HG02610 (cell line): ENCODE data around the gene HOXA1.

Experiments used
- ATAC-seq: cut with Tn5 transposase; IDR thresholded peaks from one replicate; pipeline ENCODE4 v1.9.1; 2021; ENCODE audit warnings: mild to moderate bottlenecking, moderate library complexity; ENCODE audit not compliant: unreplicated experiment

Gene HOXA1

GRCh38 chr7:27132214-27132613, 36.4 kb upstream of the HOXA1 start:
- ATAC-seq: no peak

GRCh38 chr7:27131390-27131819, 35.6 kb upstream of the HOXA1 start:
- ATAC-seq: no peak

DNA sequence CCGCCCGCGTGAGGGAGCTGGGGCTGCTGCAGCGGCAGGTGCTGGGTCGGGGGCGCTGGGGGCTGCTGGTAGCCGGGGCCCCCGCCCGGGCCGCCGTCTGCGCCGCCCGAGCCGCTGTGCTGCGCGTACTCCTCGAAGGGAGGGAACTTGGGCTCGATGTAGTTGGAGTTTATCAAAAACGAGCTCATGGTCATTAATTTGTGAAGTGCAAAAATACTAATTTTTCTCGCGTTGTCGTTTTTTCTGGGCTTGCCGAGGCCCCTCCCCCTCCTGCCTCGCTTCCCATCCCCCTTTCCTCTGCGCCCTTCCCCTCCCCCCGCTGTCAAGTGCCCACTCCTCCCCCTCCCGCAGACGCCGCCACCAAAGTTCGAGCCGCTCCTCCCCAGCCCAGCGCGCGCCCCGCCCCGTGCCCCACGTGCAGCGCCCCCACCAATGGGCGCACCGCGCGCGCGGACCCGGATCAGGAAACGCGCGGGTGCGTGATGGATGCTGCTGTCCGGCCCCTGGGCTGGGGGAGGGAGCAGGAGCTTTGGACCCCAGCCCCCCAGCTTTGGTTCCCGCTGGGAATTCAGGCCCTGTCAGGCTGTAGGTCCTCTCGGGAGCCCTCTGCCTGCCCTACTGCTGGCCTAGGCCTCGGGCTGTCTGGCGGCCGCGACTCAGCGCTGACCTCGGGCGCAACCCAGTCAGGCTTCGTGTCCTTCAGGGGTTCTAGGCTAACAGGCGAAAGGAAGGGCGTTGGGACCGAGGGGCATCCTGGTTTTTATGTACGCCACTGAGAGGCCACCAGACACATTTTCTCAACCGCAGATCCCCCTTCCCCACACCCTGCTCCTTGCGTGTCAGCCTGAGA, 35.0 kb upstream of the HOXA1 start, which contains the start of gene HOXA4:
Gene HOXA4, minus strand, starts transcription at position 218 of the 850 bp plus-strand sequence. Its CDS starts 24 bp downstream, at position 194.
- no peak for ATAC-seq

- no peak for ATAC-seq
Measured at GRCh38 chr7:27129729-27130539, 34.1 kb upstream of the HOXA1 start.

GRCh38 chr7:27128776-27129728, 33.3 kb upstream of the HOXA1 start:
- ATAC-seq: no peak

DNA sequence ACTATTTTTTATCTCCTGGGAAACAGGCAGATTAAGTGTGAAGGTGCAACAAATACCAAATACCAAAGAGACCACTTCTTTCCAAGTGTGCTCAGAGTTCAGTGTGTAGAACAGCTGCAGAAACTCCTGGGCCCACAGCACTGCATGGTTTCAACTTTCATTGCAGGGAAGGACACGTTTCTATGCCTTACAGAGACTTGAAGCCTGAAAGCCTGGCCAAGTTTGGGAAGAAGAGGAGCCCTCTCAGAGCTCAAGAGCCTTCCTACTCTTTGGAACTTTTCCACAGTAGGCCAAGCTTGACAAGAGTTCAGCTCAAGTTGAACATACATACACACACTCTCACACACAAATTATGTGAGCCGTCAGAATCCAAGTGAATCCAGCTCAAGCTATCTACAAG, 32.2 kb upstream of the HOXA1 start:
- ATAC-seq: no peak

DNA sequence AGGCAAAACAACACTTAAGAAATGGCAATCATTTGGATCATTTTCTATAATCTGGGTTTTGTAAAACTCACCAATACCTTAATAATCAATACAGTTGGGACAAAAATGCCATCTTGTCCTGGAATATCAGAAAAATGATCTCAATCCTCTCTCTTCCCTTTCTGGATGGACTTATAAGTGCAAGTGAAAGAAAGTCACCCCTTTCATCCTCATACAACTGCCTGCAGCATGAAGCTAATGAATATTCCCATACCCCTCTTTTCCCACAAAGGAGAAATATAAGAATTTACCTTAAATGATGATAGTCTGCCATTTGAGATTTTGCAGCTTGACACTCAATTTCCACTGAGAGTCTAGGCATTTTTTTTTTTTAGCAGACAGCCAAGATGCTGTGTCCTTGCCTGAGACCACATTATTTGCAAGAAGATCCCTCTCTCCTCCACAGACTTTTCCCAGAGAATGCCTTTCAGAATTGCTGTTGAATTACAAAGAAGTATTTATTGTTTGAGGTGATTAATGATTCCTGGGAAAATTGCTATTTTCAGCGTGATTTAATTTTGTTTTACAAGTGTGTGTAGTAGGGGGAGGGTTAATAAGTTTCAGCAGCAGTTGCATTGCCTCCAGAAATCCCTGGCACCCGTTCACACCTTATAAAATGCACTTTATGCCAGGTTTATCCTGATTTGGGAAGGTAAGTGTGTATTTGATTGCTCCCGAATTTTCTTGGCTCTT, 31.0 kb upstream of the HOXA1 start:
- no peak for ATAC-seq

GRCh38 chr7:27125986-27126394, 30.2 kb upstream of the HOXA1 start:
- ATAC-seq: no peak

- ATAC-seq: no peak
Measured at GRCh38 chr7:27124902-27125689, 29.3 kb upstream of the HOXA1 start.

DNA sequence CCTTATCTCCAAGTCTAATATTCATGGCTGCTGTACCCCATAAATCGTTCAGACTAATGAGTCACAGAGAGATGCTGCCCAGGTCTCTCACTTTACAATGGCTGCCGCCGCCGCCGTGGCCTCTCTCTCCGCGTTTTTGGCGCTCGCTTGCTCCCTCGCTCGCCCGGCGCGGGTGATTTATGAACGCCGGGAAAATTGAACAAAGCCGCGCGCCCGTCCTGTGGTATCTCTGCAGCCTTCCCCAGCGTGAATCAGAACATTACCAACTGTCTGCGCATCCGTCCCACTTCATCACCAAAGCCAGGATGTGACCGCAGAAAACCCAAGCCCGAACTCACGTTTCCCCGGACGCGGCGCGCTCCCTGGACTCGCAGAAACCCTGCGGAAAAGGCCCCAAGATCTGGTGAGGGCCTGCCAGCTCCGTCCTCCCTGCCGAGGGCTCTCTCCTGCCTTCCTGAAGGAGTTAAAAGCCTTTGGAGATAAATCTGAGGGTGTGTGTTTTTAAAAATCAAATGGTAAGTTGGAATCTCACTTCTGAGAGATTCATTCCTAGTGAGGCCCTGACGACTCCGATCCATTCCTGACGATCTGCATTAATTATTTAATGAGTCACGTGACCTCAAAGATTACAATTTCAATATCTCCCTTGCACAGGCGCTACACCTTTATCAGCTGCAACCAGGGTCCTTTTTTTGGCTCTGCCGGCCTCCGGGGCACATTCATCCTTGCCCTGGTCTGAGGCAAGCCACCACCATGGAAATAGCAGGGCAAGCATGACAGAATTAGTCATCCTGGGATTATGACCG, 28.5 kb upstream of the HOXA1 start:
- no peak for ATAC-seq

DNA sequence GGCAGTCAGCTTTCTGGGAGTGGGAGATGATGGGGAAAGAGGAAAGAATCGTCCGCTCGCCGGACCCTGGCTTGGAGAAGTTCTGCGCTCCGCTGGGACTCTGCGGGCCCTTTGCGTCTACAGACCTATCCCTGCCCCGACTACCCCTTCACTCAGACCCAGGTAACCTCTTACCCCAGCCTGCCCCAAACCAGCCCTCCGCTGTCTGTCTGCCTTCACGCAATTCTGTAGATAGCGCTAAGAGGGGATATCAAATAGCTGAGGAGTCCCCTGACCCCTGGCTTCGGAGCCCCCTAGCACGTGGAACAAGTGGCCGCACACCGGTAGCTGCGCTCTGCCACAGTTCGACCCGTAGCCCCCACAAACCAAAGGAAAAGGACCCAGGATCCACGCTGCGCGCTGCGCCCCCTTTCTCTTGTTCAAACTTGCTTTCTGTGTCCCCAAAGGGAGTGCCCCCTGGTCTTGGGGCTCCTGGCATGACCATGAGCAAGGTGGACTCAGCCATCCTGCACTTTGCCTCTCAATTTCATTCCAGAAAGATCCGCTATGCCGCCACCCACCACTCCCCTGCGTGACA, 27.8 kb upstream of the HOXA1 start:
- ATAC-seq: no peak

DNA sequence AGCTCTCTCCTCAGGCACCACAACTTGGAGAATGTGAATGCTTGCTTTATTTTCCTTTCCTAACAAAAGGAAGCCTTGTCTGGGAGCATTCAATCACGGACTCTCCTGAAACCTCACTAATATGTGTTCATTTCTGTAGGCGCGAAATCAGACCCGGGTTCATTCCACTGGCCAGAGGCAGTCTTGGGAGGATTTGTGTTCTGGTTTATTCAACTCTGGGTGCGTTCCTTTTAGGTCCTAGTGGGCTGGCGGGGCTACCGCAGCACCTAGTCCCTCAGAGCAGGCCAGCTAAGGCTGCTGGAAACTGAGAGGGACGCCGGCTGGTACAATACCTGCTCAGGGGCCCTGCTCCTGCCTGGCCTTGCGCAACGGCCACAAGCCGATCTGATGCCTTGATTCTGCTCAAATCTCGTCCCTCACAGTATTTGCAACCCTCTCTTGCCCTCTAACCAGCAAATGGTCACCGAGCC, 27.2 kb upstream of the HOXA1 start:
- ATAC-seq: no peak

DNA sequence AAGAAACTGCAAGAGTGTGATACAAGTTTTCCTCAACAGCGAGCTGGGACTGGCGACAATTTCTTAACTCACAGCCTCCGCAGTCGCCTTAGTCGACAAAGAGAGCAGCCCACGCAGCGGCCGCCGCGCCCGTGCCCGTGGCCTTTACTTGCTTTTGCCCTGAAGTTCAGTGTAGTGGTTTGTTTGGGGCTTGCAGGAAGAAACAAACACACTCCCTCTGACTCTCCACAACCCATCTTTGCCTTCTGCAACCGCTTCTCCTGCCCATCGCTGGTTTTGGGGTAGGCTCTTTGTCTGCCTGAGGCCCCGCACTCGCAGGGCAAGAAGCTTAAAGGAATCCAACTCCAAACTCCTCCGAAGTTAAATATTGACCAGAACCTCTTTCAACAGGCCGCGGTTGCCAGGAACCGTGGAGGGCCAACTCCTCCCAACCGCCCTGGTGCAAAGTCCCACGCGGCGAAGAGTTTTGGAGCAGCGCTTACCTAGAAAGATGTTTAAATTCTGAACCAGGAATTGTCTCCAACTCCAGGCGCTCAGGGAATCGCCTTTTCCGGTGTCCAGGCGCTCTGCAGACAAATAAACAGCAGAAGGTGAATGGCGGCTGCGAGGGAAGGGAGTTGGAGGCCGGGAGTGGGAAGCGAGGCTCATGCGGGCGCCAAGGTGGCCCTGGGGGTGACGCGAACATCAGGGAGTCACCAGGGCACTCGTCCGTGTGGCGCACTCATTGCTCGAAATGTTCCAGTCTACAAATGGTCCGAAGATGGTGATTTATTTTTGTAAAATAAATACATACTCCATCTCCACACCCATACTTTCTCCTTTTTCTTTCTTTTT, 26.5 kb upstream of the HOXA1 start:
- ATAC-seq: no peak

GRCh38 chr7:27121684-27122076, 25.9 kb upstream of the HOXA1 start:
- ATAC-seq: no peak

DNA sequence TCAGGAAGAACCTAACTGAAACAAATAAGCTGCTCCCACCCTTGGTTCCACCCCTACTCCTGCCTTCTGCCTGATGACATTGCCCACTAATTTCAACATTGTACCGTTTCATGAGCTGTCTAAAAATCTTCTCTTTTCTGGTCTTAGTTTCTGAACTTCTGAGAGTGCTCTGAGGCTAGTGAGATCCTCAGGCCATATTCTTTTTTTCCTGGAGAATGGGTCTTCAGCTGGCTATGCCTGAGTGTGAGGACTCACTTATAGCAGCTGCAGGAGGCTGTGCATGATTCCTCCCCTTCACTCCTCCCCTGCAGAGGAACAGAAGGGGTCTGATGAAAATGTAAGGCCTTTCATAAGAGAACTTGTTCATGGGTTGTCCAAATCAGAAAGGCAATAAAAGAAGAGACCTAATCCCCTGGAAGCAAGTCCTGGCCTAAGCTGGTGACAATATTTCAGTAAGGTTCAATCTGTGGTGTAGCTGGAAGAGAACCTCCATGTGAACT, 23.7 kb upstream of the HOXA1 start:
- no peak for ATAC-seq

DNA sequence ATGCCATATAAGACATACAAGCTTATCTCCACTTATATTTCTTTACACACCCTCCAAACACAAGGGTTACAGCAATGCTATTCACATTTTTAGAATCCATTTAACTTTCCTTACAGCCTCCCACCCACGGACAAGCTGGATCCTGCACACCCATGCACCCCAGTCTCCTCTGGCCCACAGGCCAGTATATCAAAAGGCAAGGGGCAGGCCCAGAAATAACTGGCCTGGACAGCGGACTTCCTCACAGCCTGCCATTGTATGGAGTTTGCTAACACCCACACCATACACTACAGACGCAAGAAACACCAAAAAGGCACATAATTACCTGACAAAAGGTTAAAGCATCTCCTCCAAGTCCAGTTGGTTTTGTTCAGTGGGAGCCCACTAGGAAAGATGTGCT, 22.8 kb upstream of the HOXA1 start:
- no peak for ATAC-seq

- no peak for ATAC-seq
Measured at GRCh38 chr7:27117887-27118491, 22.2 kb upstream of the HOXA1 start.
